Neuronal stem cell (in vitro differentiated cells): Measurements from ENCODE around the gene GJD3. TPM values are rescaled to one million over a fixed set of nuclear protein-coding genes. Genes with fewer than 3 reads are reported as not detected.
"Not testable (repeated sequence)": the region's sequence is repeated elsewhere in the genome, so short reads cannot be mapped to it uniquely, and the experiment has no call there.

Source experiments
- DNase-seq: peaks from one replicate; pipeline ENCODE4 v3.0.0-alpha.2; 2013; ENCODE audit warnings: low spot score
- H2AFZ ChIP-seq: one replicate; pipeline ENCODE4 v1.6.1; 2013; ENCODE audit warnings: mild to moderate bottlenecking, low read length, inconsistent platforms
- H2AK5ac ChIP-seq: 2 replicates; pipeline ENCODE4 v1.6.1; 2013; ENCODE audit warnings: low read depth, mild to moderate bottlenecking, inconsistent platforms, low read length, moderate library complexity, mixed read lengths
- H2BK120ac ChIP-seq: 2 replicates; pipeline ENCODE4 v1.6.1; 2013; ENCODE audit warnings: low read depth, mild to moderate bottlenecking, inconsistent platforms, low read length, moderate library complexity, mixed read lengths
- H2BK12ac ChIP-seq: one replicate; pipeline ENCODE4 v1.6.1; 2013; ENCODE audit warnings: low read length, inconsistent platforms
- H2BK15ac ChIP-seq: 2 replicates; pipeline ENCODE4 v1.6.1; 2013; ENCODE audit warnings: mild to moderate bottlenecking, low read length, inconsistent platforms, mixed read lengths
- H2BK5ac ChIP-seq: one replicate; pipeline ENCODE4 v1.6.1; 2013; ENCODE audit warnings: inconsistent platforms, mild to moderate bottlenecking, low read length, moderate library complexity
- H3K14ac ChIP-seq: one replicate; pipeline ENCODE4 v1.6.1; 2013; ENCODE audit warnings: low read length, inconsistent platforms
- H3K18ac ChIP-seq: 2 replicates; pipeline ENCODE4 v1.6.1; 2013; ENCODE audit warnings: low read length, inconsistent platforms
- H3K23ac ChIP-seq: 2 replicates; pipeline ENCODE4 v1.6.1; 2013; ENCODE audit warnings: low read depth, mild to moderate bottlenecking, mixed read lengths, low read length, inconsistent platforms; ENCODE audit not compliant: poor library complexity
- H3K27ac ChIP-seq: replicated peaks from 3 replicates; pipeline ENCODE4 v1.5.1; 2013; ENCODE audit warnings: low read length, inconsistent platforms
- H3K27me3 ChIP-seq, 3 experiments: 2 replicates each; pipeline ENCODE4 v1.6.1; 2013; ENCODE audit warnings: low read length in 3 of 3, mild to moderate bottlenecking in 2 of 3, inconsistent platforms in 1 of 3, low read depth in 1 of 3, mixed read lengths in 1 of 3, moderate library complexity in 1 of 3; ENCODE audit not compliant: control insufficient read depth in 3 of 3, insufficient read depth in 3 of 3
- H3K36me3 ChIP-seq, 2 donors: replicated peaks in 1 of 2; 2 replicates each; pipeline ENCODE4 v1.6.1; 2013; ENCODE audit warnings: low read length in 2 of 2; ENCODE audit not compliant: control insufficient read depth in 2 of 2, insufficient read depth in 2 of 2
- H3K4ac ChIP-seq: 2 replicates; pipeline ENCODE4 v1.6.1; 2013; ENCODE audit warnings: inconsistent platforms, mild to moderate bottlenecking, low read length, moderate library complexity
- H3K4me1 ChIP-seq, 2 donors: 1 replicate in 1 of 2; 2 replicates in 1 of 2; pipeline ENCODE4 v1.6.1; 2013; ENCODE audit warnings: low read length in 2 of 2, low read depth in 1 of 2; ENCODE audit not compliant: control insufficient read depth in 2 of 2, insufficient read depth in 1 of 2
- H3K4me2 ChIP-seq: one replicate; pipeline ENCODE4 v1.6.1; 2013; ENCODE audit warnings: mild to moderate bottlenecking, low read length, inconsistent platforms; ENCODE audit not compliant: insufficient read depth, poor library complexity, severe bottlenecking
- H3K4me3 ChIP-seq, 2 donors: 2 replicates each; pipeline ENCODE4 v1.5.1; 2013; ENCODE audit warnings: low read length in 2 of 2, mild to moderate bottlenecking in 2 of 2, inconsistent platforms in 1 of 2, moderate library complexity in 1 of 2
- H3K79me1 ChIP-seq: one replicate; pipeline ENCODE4 v1.6.1; 2013; ENCODE audit warnings: low read depth, mild to moderate bottlenecking, inconsistent platforms, low read length, moderate library complexity
- H3K9ac ChIP-seq: one replicate; pipeline ENCODE4 v1.6.1; 2013; ENCODE audit warnings: mild to moderate bottlenecking, low read depth, low read length, inconsistent platforms; ENCODE audit not compliant: poor library complexity
- H3K9me3 ChIP-seq, 2 donors: replicated peaks in 1 of 2; 2 replicates each; pipeline versions ENCODE3 to v1.6.1; 2013; ENCODE audit warnings: low read length in 2 of 2, mild to moderate bottlenecking in 2 of 2, inconsistent platforms in 1 of 2, low read depth in 1 of 2, mixed read lengths in 1 of 2, moderate library complexity in 1 of 2; ENCODE audit not compliant: control insufficient read depth in 2 of 2, insufficient read depth in 1 of 2
- H4K8ac ChIP-seq: one replicate; pipeline ENCODE4 v1.6.1; 2013; ENCODE audit warnings: low read depth, mild to moderate bottlenecking, inconsistent platforms, low read length, moderate library complexity
- H4K91ac ChIP-seq: one replicate; pipeline ENCODE4 v1.6.1; 2013; ENCODE audit warnings: low read length, low read depth, mild to moderate bottlenecking, inconsistent platforms; ENCODE audit not compliant: poor library complexity
- WGBS, 2 donors: extraction: QIAGEN DNeasy Blood & Tissue Kit; methylation state at CpG; one replicate each; pipeline ENCODE4 v1.1.7; 2013; ENCODE audit warnings: missing lambda C conversion rate in 2 of 2, mixed read lengths in 1 of 2; ENCODE audit not compliant: insufficient read length in 2 of 2, insufficient replicate concordance in 1 of 2; ENCODE audit errors: extremely low coverage in 2 of 2; 5-methylcytosine and 5-hydroxymethylcytosine counted together
- polyA plus RNA-seq, 2 experiments: library from polyadenylated mRNA; stranded (reverse); fragments of 200-250 nt; gene quantifications; one replicate each; pipeline ENCODE4 v1.2.3, GENCODE V29; 2013

Gene GJD3
- 0.08 TPM for polyA plus RNA-seq (2013, experiment 1 of 2)
- 0.07 TPM for polyA plus RNA-seq (2013, experiment 2 of 2)

GRCh38 chr17:40364121-40364861 is at the start of gene GJD3:
TSS of gene GJD3 (minus strand) at chr17:40364737. CDS start at chr17:40363815, 922 bp downstream.
- peak within 1 kb of the TSS; percentile 82 for H3K14ac ChIP-seq
- H2BK120ac ChIP-seq = no peak within 1 kb of the TSS
- H2AFZ ChIP-seq = peak within 1 kb of the TSS; percentile 96
- H3K36me3 ChIP-seq = no peaks in the 10 kb centered on the region
- H4K8ac ChIP-seq = no peak within 1 kb of the TSS
- peak within 1 kb of the TSS; percentile 58 for H2BK12ac ChIP-seq
- H4K91ac ChIP-seq = no peak within 1 kb of the TSS
- no peak within 1 kb of the TSS for H3K27ac ChIP-seq
- peak within 1 kb of the TSS; percentile 82 for H2BK5ac ChIP-seq
- H3K9ac ChIP-seq = peak within 1 kb of the TSS; percentile 94
- peaks cover 1% of the 10 kb centered on the region for H3K79me1 ChIP-seq
- H3K9me3 ChIP-seq = peaks cover 0 to 1% of the 10 kb centered on the region in 2 donors
- peak within 1 kb of the TSS; percentile 95 for H3K18ac ChIP-seq
- peak within 1 kb of the TSS; percentile 99 for H3K4me2 ChIP-seq
- DNase-seq = no peak
- H2AK5ac ChIP-seq = peak within 1 kb of the TSS; percentile 92
- no peak within 1 kb of the TSS for H3K4ac ChIP-seq
- peak within 1 kb of the TSS; percentile 92 for H2BK15ac ChIP-seq
- peak within 1 kb of the TSS; percentile 54 to 86 for H3K4me3 ChIP-seq
- H3K4me1 ChIP-seq = peaks cover 0 to 9% of the 10 kb centered on the region in 2 donors
- peaks cover 8 to 32% (median 16%) of the 10 kb centered on the region in 3 experiments for H3K27me3 ChIP-seq
- WGBS, 2 donors = no CpG with 5 or more reads among the region's 22 CpGs
- peak within 1 kb of the TSS; percentile 98 for H3K23ac ChIP-seq

GRCh38 chr17:40414312-40414711 is 49.8 kb upstream of the GJD3 start:
- H3K36me3 ChIP-seq = peaks cover 17 to 74% of the 10 kb centered on the region in 2 donors
- H2AK5ac ChIP-seq, H3K4me1 ChIP-seq, H3K9me3 ChIP-seq, H4K8ac ChIP-seq, H3K4me2 ChIP-seq, H3K14ac ChIP-seq, H3K4ac ChIP-seq, H3K27me3 ChIP-seq, H3K4me3 ChIP-seq, H3K27ac ChIP-seq, H3K9ac ChIP-seq, DNase-seq, H2BK12ac ChIP-seq, H2BK15ac ChIP-seq, H4K91ac ChIP-seq, H2AFZ ChIP-seq, H3K79me1 ChIP-seq, H3K18ac ChIP-seq, H3K23ac ChIP-seq, H2BK120ac ChIP-seq, H2BK5ac ChIP-seq: not testable (repeated sequence)
- WGBS, 2 donors = no CpG with 5 or more reads among the region's 4 CpGs

DNA sequence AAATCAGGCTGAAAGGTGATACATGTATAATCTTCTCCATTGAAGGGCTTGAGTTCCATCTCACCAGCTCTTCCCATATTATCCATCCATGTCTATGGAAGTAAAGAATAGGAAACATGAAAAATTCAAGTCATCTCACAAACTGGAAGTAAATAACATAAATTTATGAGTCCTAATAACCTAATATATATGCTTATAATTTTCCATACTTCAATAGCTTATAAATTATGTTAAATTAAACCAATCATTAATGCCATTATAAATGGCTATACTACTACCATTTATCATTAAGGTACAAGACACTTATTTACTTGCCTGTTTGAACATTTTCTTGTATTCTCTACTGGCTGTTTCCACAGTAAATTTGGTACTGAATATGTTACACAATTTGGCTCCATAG is 48.3 kb upstream of the GJD3 start:
- H3K4ac ChIP-seq = no peak overlapping the region
- no peak overlapping the region for H2AK5ac ChIP-seq
- peaks cover 3% of the 10 kb centered on the region for H3K79me1 ChIP-seq
- DNase-seq = no peak
- no peak overlapping the region for H3K27ac ChIP-seq
- no peak overlapping the region for H3K14ac ChIP-seq
- no peak overlapping the region for H2BK120ac ChIP-seq
- no peak overlapping the region for H3K4me3 ChIP-seq
- no peak overlapping the region for H2BK5ac ChIP-seq
- no peak overlapping the region for H4K8ac ChIP-seq
- H3K23ac ChIP-seq = no peak overlapping the region
- peaks cover 22 to 88% of the 10 kb centered on the region in 2 donors for H3K36me3 ChIP-seq
- no peaks in the 10 kb centered on the region for H3K9me3 ChIP-seq
- no peak overlapping the region for H3K9ac ChIP-seq
- no peak overlapping the region for H4K91ac ChIP-seq
- H3K18ac ChIP-seq = no peak overlapping the region
- no peak overlapping the region for H3K4me2 ChIP-seq
- H3K27me3 ChIP-seq = no peaks in the 10 kb centered on the region
- no peak overlapping the region for H2BK12ac ChIP-seq
- H2AFZ ChIP-seq = no peak overlapping the region
- H2BK15ac ChIP-seq = no peak overlapping the region
- H3K4me1 ChIP-seq = peaks cover 0 to 2% of the 10 kb centered on the region in 2 donors

DNA sequence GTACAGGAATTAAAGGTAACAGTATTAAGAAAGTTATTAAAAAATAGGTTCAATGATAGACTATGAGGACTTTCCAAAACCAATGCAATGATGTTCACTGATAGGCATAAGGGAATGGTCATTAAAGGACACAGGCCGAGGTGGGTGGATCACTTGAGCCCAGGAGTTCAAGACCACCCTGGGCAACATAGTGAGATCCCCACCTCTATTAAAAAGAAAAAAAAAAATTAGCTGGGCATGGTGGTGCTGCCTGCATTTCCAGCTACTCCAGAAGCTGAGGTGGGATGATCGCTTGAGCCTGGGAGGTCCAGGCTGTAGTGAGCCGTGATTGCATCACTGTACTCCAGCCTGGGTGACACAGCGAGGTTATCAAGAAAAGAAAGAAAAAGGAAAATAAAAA is 47.3 kb upstream of the GJD3 start:
- Histone ChIP-seq H3K79me1 (no peaks in the 10 kb centered on the region), H3K9me3 (no peaks in the 10 kb centered on the region), H4K91ac (no peak overlapping the region), H3K36me3 (peaks cover 24 to 98% of the 10 kb centered on the region in 2 donors), H2BK15ac (no peak overlapping the region), H2BK5ac (no peak overlapping the region), H3K27me3 (no peaks in the 10 kb centered on the region), H2BK12ac (no peak overlapping the region), H3K18ac (no peak overlapping the region), H4K8ac (no peak overlapping the region), H3K27ac (no peak overlapping the region), H3K4me1 (peaks cover 0 to 2% of the 10 kb centered on the region in 2 donors), H3K4me2 (no peak overlapping the region), H3K9ac (no peak overlapping the region), H2AK5ac (no peak overlapping the region), H2AFZ (no peak overlapping the region), H3K4ac (no peak overlapping the region), H3K14ac (no peak overlapping the region), H3K23ac (no peak overlapping the region), H3K4me3 (no peak overlapping the region), H2BK120ac (no peak overlapping the region)
- WGBS, 2 donors = no CpG with 5 or more reads among the region's 4 CpGs
- DNase-seq = no peak
